ENCODE results near the gene KLHL29. TPM values are rescaled to one million over a fixed set of nuclear protein-coding genes. Genes with fewer than 3 reads are reported as not detected.

KLHL29 gene
- total and polyA plus RNA-seq, 10 of the 15 experiments (the other 5 are each of a cell fraction or from before 2014, with no cell fraction given): 1.4 to 19.5 (median 6.1) TPM

DNA sequence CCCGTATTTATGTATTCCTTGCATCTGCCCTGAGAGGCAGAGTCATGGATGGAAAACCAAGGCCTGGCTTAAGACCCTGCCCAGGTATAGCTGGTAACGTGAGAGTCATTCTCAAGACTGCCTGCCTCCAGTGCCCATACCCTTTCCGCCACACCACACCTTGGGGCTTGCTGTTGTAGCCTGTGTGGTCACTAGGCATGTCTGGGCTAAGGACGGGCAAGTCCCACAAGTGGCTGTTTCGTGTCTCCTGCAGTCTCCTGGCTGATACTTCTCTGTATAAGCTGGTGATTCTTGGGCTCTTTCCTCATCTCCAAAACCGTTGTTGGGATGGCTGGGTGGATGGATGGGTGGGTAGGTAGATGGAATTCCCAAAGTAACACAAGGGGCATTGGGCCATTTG, 269.8 kb downstream of the KLHL29 start (continued):
- TF ChIP-seq, protein P1, sequence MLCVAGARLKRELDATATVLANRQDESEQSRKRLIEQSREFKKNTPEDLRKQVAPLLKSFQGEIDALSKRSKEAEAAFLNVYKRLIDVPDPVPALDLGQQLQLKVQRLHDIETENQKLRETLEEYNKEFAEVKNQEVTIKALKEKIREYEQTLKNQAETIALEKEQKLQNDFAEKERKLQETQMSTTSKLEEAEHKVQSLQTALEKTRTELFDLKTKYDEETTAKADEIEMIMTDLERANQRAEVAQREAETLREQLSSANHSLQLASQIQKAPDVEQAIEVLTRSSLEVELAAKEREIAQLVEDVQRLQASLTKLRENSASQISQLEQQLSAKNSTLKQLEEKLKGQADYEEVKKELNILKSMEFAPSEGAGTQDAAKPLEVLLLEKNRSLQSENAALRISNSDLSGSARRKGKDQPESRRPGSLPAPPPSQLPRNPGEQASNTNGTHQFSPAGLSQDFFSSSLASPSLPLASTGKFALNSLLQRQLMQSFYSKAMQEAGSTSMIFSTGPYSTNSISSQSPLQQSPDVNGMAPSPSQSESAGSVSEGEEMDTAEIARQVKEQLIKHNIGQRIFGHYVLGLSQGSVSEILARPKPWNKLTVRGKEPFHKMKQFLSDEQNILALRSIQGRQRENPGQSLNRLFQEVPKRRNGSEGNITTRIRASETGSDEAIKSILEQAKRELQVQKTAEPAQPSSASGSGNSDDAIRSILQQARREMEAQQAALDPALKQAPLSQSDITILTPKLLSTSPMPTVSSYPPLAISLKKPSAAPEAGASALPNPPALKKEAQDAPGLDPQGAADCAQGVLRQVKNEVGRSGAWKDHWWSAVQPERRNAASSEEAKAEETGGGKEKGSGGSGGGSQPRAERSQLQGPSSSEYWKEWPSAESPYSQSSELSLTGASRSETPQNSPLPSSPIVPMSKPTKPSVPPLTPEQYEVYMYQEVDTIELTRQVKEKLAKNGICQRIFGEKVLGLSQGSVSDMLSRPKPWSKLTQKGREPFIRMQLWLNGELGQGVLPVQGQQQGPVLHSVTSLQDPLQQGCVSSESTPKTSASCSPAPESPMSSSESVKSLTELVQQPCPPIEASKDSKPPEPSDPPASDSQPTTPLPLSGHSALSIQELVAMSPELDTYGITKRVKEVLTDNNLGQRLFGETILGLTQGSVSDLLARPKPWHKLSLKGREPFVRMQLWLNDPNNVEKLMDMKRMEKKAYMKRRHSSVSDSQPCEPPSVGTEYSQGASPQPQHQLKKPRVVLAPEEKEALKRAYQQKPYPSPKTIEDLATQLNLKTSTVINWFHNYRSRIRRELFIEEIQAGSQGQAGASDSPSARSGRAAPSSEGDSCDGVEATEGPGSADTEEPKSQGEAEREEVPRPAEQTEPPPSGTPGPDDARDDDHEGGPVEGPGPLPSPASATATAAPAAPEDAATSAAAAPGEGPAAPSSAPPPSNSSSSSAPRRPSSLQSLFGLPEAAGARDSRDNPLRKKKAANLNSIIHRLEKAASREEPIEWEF (IDR thresholded peaks at IDR 0.05; ENCODE audit: insufficient replicate concordance, low read depth, low read length): no peak

DNA sequence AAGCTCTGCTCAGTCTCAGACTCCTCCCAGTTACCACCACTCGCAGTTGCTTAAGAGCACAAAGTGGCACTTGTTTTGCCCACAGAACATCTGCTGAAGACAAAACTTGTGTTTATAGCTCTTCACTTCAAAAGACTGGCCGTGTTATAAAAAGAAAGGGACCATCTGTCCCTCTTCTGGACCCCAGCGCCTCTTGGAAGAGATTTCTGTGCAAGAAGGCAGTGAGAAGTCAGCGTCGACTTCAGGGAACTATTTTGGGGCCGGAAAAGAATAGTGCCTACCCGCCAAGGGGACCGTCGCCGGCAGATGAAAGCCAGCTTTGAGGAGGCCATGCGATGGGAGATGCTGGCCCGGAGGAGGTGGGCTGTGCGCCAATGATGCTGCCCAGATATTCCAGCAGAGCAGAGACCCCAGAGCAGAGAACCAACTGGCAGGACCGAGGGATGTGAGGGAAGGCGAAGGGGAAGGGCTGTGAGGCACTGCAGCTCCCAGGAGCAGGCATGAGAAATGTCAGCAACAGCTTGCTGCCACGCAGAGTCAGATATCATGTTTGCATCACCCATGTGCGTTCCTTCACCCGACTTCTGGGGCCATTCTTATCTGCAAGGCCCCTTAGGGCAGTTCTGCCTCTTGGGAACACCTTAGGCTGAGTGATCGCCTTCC, 271.1 kb downstream of the KLHL29 start:
- WGBS (ENCODE audit: insufficient coverage, insufficient replicate concordance, low lambda C conversion rate, missing lambda C conversion rate): 91% methylated on average over 19 of the region's 19 CpGs
- peaks cover 0 to 1% of the 10 kb centered on the region in 2 experiments; a peak in 1 of 4 replicates for H3K36me3 ChIP-seq (ENCODE audit: control insufficient read depth in 2 of 2, insufficient read depth in 2 of 2, low read length in 1 of 2)
- no peak overlapping the region for H3K4me3 ChIP-seq
- H3K79me2 ChIP-seq (ENCODE audit: control insufficient read depth, insufficient read depth, low read length): no peaks in the 10 kb centered on the region
- no peak overlapping the region for H3K4me2 ChIP-seq (ENCODE audit: control insufficient read depth, insufficient read depth)
- in situ Hi-C loops (cut with MboI): no loop called here
- H3K9ac ChIP-seq (ENCODE audit: control insufficient read depth, insufficient read depth, low read length): no peak overlapping the region
- no peak overlapping the region for H2AFZ ChIP-seq (ENCODE audit: control insufficient read depth, low read depth, low read length)
- intact Hi-C loops (cut with micrococcal nuclease; ENCODE audit: unreplicated experiment): no loop called here
- no peaks in the 10 kb centered on the region for H3K27me3 ChIP-seq (replicated peaks in 1 of 2; ENCODE audit: control insufficient read depth in 2 of 2, insufficient read depth in 2 of 2, low read length in 1 of 2)
- DNase-seq (ENCODE audit: low read depth, low spot score): no peak
- no peaks in the 10 kb centered on the region for H3K9me3 ChIP-seq (replicated peaks; ENCODE audit: control insufficient read depth, insufficient read depth, low read length)
- peaks cover 4% of the 10 kb centered on the region; the same call in 1 of the 2 replicates for H3K4me1 ChIP-seq (ENCODE audit: control insufficient read depth, insufficient read depth, low read length)
- no peak for FAIRE-seq
- BruUV-seq (replicated peaks): no TSS peak
- H4K20me1 ChIP-seq (ENCODE audit: control insufficient read depth, insufficient read depth): no peaks in the 10 kb centered on the region
- ATAC-seq: no peak
- ChIA-PET SMC1A (ENCODE audit: uncharacterized antibody, unreplicated experiment) (no interaction called here), CTCF (no interaction called here), POLR2A (no interaction called here), RAD21 (ENCODE audit: unreplicated experiment) (no interaction called here)
- no peak overlapping the region for H3K27ac ChIP-seq (ENCODE audit: control insufficient read depth, insufficient read depth)
- TF ChIP-seq YBX1 (IDR thresholded peaks at IDR 0.05) (no peak), GABPA (IDR thresholded peaks at IDR 0.05; ENCODE audit: low read depth) (no peak), NFYB (IDR thresholded peaks at IDR 0.05; ENCODE audit: insufficient read depth, low read depth, low read length) (no peak), ZZZ3 (IDR thresholded peaks at IDR 0.05; ENCODE audit: control insufficient read depth, insufficient read length, low read depth) (no peak), RCOR1 (conservative IDR thresholded peaks at IDR 0.05; ENCODE audit: low read depth, low read length) (no peak), NR2C2 (IDR thresholded peaks at IDR 0.05; ENCODE audit: borderline replicate concordance, control insufficient read depth, insufficient read length, low read depth) (no peak), EZH2 (IDR thresholded peaks at IDR 0.05; ENCODE audit: borderline replicate concordance, control insufficient read depth, low read depth, low read length) (no peak), RELA (IDR thresholded peaks at IDR 0.05; ENCODE audit: borderline replicate concordance, partially characterized antibody) (no peak), TCF12 (IDR thresholded peaks at IDR 0.05; ENCODE audit: low read depth, low read length) (no peak)
- TF ChIP-seq, protein P2, sequence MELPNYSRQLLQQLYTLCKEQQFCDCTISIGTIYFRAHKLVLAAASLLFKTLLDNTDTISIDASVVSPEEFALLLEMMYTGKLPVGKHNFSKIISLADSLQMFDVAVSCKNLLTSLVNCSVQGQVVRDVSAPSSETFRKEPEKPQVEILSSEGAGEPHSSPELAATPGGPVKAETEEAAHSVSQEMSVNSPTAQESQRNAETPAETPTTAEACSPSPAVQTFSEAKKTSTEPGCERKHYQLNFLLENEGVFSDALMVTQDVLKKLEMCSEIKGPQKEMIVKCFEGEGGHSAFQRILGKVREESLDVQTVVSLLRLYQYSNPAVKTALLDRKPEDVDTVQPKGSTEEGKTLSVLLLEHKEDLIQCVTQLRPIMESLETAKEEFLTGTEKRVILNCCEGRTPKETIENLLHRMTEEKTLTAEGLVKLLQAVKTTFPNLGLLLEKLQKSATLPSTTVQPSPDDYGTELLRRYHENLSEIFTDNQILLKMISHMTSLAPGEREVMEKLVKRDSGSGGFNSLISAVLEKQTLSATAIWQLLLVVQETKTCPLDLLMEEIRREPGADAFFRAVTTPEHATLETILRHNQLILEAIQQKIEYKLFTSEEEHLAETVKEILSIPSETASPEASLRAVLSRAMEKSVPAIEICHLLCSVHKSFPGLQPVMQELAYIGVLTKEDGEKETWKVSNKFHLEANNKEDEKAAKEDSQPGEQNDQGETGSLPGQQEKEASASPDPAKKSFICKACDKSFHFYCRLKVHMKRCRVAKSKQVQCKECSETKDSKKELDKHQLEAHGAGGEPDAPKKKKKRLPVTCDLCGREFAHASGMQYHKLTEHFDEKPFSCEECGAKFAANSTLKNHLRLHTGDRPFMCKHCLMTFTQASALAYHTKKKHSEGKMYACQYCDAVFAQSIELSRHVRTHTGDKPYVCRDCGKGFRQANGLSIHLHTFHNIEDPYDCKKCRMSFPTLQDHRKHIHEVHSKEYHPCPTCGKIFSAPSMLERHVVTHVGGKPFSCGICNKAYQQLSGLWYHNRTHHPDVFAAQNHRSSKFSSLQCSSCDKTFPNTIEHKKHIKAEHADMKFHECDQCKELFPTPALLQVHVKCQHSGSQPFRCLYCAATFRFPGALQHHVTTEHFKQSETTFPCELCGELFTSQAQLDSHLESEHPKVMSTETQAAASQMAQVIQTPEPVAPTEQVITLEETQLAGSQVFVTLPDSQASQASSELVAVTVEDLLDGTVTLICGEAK (IDR thresholded peaks at IDR 0.05; ENCODE audit: borderline replicate concordance): no peak
- TF ChIP-seq, protein P3, sequence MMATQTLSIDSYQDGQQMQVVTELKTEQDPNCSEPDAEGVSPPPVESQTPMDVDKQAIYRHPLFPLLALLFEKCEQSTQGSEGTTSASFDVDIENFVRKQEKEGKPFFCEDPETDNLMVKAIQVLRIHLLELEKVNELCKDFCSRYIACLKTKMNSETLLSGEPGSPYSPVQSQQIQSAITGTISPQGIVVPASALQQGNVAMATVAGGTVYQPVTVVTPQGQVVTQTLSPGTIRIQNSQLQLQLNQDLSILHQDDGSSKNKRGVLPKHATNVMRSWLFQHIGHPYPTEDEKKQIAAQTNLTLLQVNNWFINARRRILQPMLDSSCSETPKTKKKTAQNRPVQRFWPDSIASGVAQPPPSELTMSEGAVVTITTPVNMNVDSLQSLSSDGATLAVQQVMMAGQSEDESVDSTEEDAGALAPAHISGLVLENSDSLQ (IDR thresholded peaks at IDR 0.05): no peak
